SKM-1 treated with dmso at 0.1 percent for 144 hours (cell line): ENCODE results near the gene TMOD2.
"Not testable (repeated sequence)": the region's sequence is repeated elsewhere in the genome, so short reads cannot be mapped to it uniquely, and the experiment has no call there.

Experiments
- DNase-seq: peaks from one replicate; lab custom pipeline; 2025; ENCODE audit not compliant: unreplicated experiment; lab: John Stamatoyannopoulos, UW

The TMOD2 gene

GRCh38 chr15:51768018-51768417 lies 16.6 kb downstream of the TMOD2 start:
- DNase-seq: peak; percentile 81

- no peak for DNase-seq
Measured at GRCh38 chr15:51770902-51771301, 19.5 kb downstream of the TMOD2 start.

DNA sequence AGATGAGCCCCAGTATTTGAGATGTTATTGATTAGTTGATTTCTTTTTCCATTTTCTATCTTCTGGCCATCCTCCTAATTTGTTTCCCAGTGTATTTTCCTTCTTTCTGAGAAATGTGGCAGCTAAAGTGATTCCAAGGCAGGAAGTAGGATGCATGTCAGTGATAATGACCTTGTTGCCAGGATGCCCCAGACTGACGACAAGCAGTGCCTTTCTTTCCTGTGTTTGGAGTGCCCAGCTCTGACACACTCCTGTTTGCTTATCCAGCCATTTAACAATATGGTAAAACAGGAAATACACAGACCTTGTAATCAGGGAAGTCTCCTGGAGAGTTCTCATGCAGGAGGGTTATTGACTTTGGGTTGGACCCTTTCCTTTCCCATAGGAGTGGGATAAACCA lies 20.4 kb downstream of the TMOD2 start:
- no peak for DNase-seq

DNA sequence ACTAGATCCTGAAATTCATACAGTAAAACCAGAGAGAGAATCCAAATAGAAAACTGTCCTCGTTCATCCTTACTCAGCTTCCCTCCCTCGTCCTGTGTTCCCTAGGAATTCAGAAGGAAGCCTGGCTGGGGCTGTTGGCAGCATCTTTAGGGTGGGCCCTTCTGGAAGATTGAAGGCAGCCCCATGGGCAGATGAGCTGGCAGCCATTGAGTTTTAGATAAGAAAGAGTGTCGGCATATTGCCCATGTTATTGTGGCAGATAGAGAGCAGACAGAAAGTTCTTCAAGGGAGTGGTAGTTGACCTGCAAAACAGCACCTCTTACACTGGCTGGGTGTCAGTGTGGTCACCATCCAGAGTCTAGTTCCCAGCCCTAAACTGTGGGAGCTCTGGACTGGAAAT lies 23.5 kb downstream of the TMOD2 start:
- no peak for DNase-seq

GRCh38 chr15:51775967-51776816 lies 24.8 kb downstream of the TMOD2 start:
- peak; percentile 41 for DNase-seq

GRCh38 chr15:51776952-51777569 lies 25.7 kb downstream of the TMOD2 start:
- DNase-seq: peak; percentile 79

GRCh38 chr15:51780636-51781035 lies 29.2 kb downstream of the TMOD2 start:
- no peak for DNase-seq

DNA sequence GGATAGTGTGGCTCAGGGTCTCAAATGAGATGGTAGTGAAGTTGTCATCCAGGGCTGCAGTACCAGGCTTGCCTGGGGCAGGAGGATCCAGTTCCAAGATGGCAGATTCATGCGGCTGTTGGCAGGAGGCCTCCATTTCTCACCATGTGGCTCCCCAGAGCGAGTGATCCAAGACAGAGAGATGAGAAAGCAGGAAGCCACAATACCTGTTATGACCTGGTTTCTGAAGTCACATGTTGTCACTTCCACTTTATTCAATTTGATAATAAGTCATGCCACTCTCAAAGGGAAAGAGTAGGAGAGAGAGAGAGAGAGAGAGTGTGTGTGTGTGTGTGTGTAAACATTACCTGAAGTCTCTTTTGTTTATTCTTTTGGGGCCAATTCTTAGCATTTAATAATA lies 30.1 kb downstream of the TMOD2 start:
- DNase-seq: no peak

DNA sequence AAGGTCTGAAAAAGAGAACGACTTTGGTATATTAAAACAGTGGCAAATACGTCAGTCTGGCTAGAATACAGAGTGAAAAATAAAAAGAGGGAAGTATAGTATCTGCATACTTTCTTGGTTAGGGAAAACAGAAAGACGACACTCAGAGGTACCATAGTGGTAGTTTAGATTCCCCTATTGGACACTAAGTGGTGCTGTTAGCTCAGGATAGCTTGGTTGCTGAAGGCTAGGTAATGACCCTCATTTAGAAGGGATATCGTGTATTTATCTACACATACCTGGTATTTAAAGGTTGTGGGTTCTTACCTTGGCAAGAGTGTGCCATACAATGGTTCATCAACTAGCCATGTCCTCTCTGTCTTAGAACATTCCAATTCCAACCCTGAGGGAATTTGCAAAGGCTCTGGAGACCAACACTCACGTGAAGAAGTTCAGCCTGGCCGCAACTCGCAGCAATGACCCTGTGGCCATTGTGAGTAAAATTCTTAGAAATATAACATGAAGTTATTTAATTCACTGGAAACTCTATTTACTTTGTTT lies 31.0 kb downstream of the TMOD2 start:
- no peak for DNase-seq

GRCh38 chr15:51783967-51784366 lies 32.6 kb downstream of the TMOD2 start:
- DNase-seq: no peak

- DNase-seq: not testable (repeated sequence)
Measured at GRCh38 chr15:51787130-51787529, 35.7 kb downstream of the TMOD2 start.

- DNase-seq: not testable (repeated sequence)
Measured at GRCh38 chr15:51792474-51792873, 41.1 kb downstream of the TMOD2 start.

DNA sequence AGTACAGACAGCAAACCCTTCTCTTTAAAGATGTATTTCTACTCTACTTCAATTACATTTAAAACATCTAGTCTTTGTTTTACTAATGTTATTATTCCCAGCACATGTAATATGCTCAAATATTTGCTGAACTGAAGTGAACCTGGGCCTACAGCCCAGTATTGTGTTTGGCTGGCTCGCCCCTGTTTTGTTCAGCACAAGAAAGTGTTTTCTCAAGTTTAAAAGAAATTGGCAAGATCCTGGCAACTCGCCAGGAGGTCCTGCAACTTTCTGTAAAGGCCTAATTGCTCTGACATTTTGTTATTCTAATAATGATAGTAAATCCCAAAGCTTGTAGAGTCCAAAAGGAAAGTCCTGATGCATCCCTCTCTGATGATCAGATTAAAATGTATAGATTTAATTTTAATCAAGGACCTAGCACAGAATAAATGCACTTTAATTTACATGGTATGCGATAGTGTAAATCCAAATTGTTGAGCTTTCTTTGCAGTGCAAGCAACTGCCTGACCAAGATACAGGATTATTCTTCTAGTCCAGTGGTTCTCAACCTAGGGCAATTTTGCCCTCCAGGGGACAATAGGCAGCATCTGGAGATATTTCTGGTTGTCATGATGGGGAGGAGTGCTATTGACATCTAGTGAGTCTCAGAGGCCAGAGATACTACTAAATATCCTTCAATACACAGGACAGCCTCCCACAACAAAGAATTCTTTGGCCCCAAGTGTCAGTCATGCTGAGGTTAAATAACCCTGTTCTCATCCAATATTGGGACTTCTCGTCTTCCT lies 42.3 kb downstream of the TMOD2 start:
- no peak for DNase-seq

DNA sequence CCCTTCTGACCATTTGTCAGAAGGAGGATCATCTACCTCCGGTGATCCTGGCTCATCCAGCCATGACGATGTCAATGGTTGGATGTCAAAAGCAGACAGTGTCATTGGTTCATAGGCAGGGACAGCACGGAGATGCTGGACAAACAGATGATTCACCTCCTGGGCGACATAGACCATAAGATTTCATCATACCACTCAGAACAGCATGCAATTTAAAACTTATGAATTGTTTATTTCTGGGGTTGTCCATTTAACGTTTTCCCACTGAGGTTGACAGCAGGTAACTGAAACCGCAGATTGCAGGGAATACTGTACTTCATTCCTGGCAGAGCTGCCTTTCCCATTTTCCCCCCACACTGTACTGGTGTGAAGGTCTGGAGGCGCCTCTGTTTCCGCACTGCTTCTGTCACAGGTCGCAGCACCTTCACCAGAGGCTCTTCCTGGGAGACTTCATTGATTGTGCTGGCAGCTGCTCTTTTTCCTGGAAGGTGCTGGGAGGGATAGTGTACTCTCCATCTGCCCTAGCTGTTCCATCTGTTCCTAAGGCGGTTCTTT lies 45.5 kb downstream of the TMOD2 start:
- no peak for DNase-seq

DNA sequence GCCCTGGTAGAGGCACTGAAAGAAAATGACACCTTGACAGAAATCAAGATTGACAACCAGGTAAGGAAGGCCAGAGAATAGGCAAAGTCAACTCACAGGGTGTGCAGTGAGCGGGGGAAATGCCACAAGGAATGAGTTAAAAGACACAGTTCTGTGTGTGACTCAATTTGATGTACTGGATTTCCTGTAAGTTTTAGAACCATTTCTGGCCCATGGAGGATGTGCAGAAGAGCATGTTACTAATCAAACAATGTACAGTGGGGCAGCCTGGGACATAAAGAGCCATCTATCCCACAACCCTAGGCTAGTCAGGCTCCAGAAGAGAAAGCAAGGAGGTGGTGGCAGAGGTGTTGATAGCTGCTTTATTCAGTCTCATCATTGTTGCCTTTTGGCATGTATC lies 46.9 kb downstream of the TMOD2 start:
- DNase-seq: no peak

- no peak for DNase-seq
Measured at GRCh38 chr15:51799282-51800252, 48.2 kb downstream of the TMOD2 start.

- no peak for DNase-seq
Measured at GRCh38 chr15:51801391-51801835, 50.0 kb downstream of the TMOD2 start.

GRCh38 chr15:51802593-51802992 lies 51.2 kb downstream of the TMOD2 start:
- no peak for DNase-seq

DNA sequence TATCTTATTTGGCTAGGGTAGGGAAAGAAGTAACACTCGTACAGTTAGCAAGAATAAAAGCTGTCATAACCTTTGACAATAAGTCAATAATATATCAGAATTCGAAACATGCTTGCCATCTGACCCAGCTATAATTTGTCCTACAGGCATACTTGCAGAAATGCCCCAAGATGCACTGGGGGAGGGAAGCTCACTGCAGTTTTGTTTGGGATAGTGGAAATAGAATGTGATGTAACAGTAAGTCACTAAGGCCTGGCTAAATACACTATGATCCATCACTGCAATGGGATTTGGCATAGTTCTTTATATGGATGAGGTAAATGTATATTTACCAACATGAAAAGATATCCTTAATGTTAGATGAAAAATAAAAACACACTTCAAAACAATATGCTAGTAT lies 52.6 kb downstream of the TMOD2 start:
- no peak for DNase-seq

GRCh38 chr15:51806123-51806522 lies 54.7 kb downstream of the TMOD2 start:
- no peak for DNase-seq
